Activated CD4-positive, alpha-beta T cell treated with anti-CD3 and anti-CD28 coated beads for 48 hours (primary cell): ENCODE measurements around the gene ABLIM3.

Source experiments
- DNase-seq: peaks from one replicate; pipeline ENCODE4 v3.0.0-alpha.2; 2020

The ABLIM3 gene

GRCh38 chr5:149284501-149284900 lies 143.2 kb downstream of the ABLIM3 start:
- no peak for DNase-seq

GRCh38 chr5:149285153-149285552 lies 143.9 kb downstream of the ABLIM3 start:
- no peak for DNase-seq

- no peak for DNase-seq
Observed at GRCh38 chr5:149288436-149288835, 147.1 kb downstream of the ABLIM3 start.

- DNase-seq: no peak
Observed at GRCh38 chr5:149289301-149289700, 148.0 kb downstream of the ABLIM3 start.

- DNase-seq: no peak
Observed at GRCh38 chr5:149294872-149295829, 153.9 kb downstream of the ABLIM3 start.

GRCh38 chr5:149297340-149298025 lies 156.2 kb downstream of the ABLIM3 start:
- no peak for DNase-seq

- DNase-seq: no peak
Observed at GRCh38 chr5:149298163-149298562, 156.9 kb downstream of the ABLIM3 start.

- DNase-seq: no peak
Observed at GRCh38 chr5:149298842-149299404, 157.6 kb downstream of the ABLIM3 start.

- DNase-seq: no peak
Observed at GRCh38 chr5:149299451-149300054, 158.3 kb downstream of the ABLIM3 start.

GRCh38 chr5:149300441-149300840 lies 159.1 kb downstream of the ABLIM3 start:
- DNase-seq: no peak

GRCh38 chr5:149301049-149301743 lies 159.9 kb downstream of the ABLIM3 start:
- DNase-seq: no peak

- no peak for DNase-seq
Observed at GRCh38 chr5:149301744-149302380, 160.6 kb downstream of the ABLIM3 start.

- no peak for DNase-seq
Observed at GRCh38 chr5:149302641-149303040, 161.3 kb downstream of the ABLIM3 start.

GRCh38 chr5:149303210-149303609 lies 161.9 kb downstream of the ABLIM3 start:
- DNase-seq: no peak

GRCh38 chr5:149304195-149305078 lies 163.1 kb downstream of the ABLIM3 start:
- DNase-seq: no peak

- DNase-seq: no peak
Observed at GRCh38 chr5:149309354-149309753, 168.1 kb downstream of the ABLIM3 start.
